HepG2 (cell line): ENCODE data around the gene RBP5. TPM values are rescaled to one million over a fixed set of nuclear protein-coding genes. Genes with fewer than 3 reads are reported as not detected.

Experiments used
- ATAC-seq: fragments of 200-7000 bp; cut with Tn5 transposase; 3 replicates; pipeline ENCODE4 v1.9.1; 2020; ENCODE audit warnings: mild to moderate bottlenecking, moderate library complexity
- BruUV-seq: library from RNA; stranded (reverse); fragments of 400-500 nt; replicated peaks from 2 replicates; lab custom pipeline; 2021; lab: Mats Ljungman, UMichigan
- CTCF ChIA-PET: fragments of 300-600 bp; formaldehyde crosslinking; extraction: SDS; loops from one replicate; lab custom pipeline; 2021; ENCODE audit warnings: low total read pairs, inconsistent platforms, low intra/inter-chr PET ratio; lab: Yijun Ruan, JAX
- POLR2A ChIA-PET: fragments of 350-600 bp; sonication (Branson Sonifier 250); formaldehyde crosslinking; loops from one replicate; lab custom pipeline; 2020; ENCODE audit warnings: antibody characterized with exemption, inconsistent platforms; lab: Yijun Ruan, JAX
- DNase-seq: peaks from one replicate; pipeline ENCODE4 v3.0.0-alpha.2; 2015; ENCODE audit warnings: low spot score
- FAIRE-seq: peaks from 3 replicates; lab custom pipeline; 2011; peaks lifted over from hg19 to GRCh38; lab: Jason Lieb, UNC
- H2AFZ ChIP-seq: one replicate; pipeline ENCODE4 v1.6.1; 2011; ENCODE audit warnings: low read length, inconsistent platforms
- H3K27ac ChIP-seq: fragments of 300-600 bp; 3 replicates; pipeline ENCODE4 v1.8.0; 2011; ENCODE audit warnings: mixed run types, mild to moderate bottlenecking, mixed read lengths, low read length, inconsistent platforms; ENCODE audit not compliant: insufficient read depth; ENCODE audit errors: extremely low read length
- H3K27me3 ChIP-seq, 2 experiments: fragments of 200-600 bp in 1 of 2; 2 replicates in 1 of 2; 3 replicates in 1 of 2; pipeline versions ENCODE4 v1.6.0 to v1.8.0; 2011; ENCODE audit warnings: low read length in 2 of 2, mild to moderate bottlenecking in 2 of 2, moderate library complexity in 2 of 2, inconsistent platforms in 1 of 2; ENCODE audit not compliant: insufficient read depth in 2 of 2, control insufficient read depth in 1 of 2
- H3K36me3 ChIP-seq, 2 experiments: fragments of 200-600 bp in 1 of 2; replicated peaks in 1 of 2; 2 replicates in 1 of 2; 3 replicates in 1 of 2; pipeline versions ENCODE4 v1.5.1 to v1.8.0; 2011; ENCODE audit warnings: low read length in 2 of 2, inconsistent platforms in 1 of 2; ENCODE audit not compliant: insufficient read depth in 2 of 2, control insufficient read depth in 1 of 2
- H3K4me1 ChIP-seq: 2 replicates; pipeline ENCODE4 v1.5.1; 2012; ENCODE audit warnings: low read length, inconsistent platforms; ENCODE audit not compliant: insufficient read depth
- H3K4me2 ChIP-seq: 2 replicates; pipeline ENCODE4 v1.6.0; 2011; ENCODE audit warnings: low read depth, low read length, inconsistent platforms
- H3K4me3 ChIP-seq, 3 experiments: fragments of 200-600 bp in 1 of 3; sonication (generic), shearing (Covaris generic) in 1 of 3; replicated peaks in 1 of 3; 2 replicates each; pipeline ENCODE4 v1.5.1; 2011 to 2016; ENCODE audit warnings: low read length in 3 of 3, inconsistent platforms in 2 of 3, low read depth in 2 of 3, mild to moderate bottlenecking in 2 of 3, control low read depth in 1 of 3, mixed read lengths in 1 of 3; ENCODE audit not compliant: insufficient read depth in 1 of 3
- H3K79me2 ChIP-seq: one replicate; pipeline ENCODE4 v1.6.1; 2011; ENCODE audit warnings: low read length, inconsistent platforms; ENCODE audit not compliant: insufficient read depth
- H3K9ac ChIP-seq: 2 replicates; pipeline ENCODE4 v1.6.0; 2011; ENCODE audit warnings: mild to moderate bottlenecking, low read depth, low read length, inconsistent platforms; ENCODE audit not compliant: insufficient read depth
- H3K9me3 ChIP-seq: 2 replicates; pipeline ENCODE4 v1.5.1; 2012; ENCODE audit warnings: mild to moderate bottlenecking, low read length
- H4K20me1 ChIP-seq: 2 replicates; pipeline ENCODE4 v1.6.0; 2011; ENCODE audit warnings: inconsistent platforms, mild to moderate bottlenecking, low read length, moderate library complexity; ENCODE audit not compliant: insufficient read depth
- ERF ChIP-seq: IDR thresholded peaks from 2 replicates; pipeline ENCODE4 v1.6.1; 2018; ENCODE audit warnings: missing biosample characterization, missing genetic modification reagents
- HDAC6 ChIP-seq: fragments of 200-600 bp; sonication (generic); IDR thresholded peaks from 2 replicates; pipeline ENCODE4 v1.7.0; 2017; ENCODE audit warnings: mild to moderate bottlenecking, antibody characterized with exemption, low read length, low read depth
- KDM1A ChIP-seq: IDR thresholded peaks from 2 replicates; pipeline ENCODE4 v1.6.1; 2016; ENCODE audit warnings: missing compliant biosample characterization
- SATB2 ChIP-seq: sonication (generic); formaldehyde crosslinking; IDR thresholded peaks from 2 replicates; pipeline ENCODE4 v1.5.0; 2020; ENCODE audit warnings: missing genetic modification reagents
- WIZ ChIP-seq: sonication (generic); formaldehyde crosslinking; IDR thresholded peaks from 2 replicates; pipeline ENCODE4 v1.5.1; 2020; ENCODE audit warnings: mild to moderate bottlenecking, missing genetic modification reagents
- XBP1 ChIP-seq: sonication (generic); formaldehyde crosslinking; IDR thresholded peaks from 2 replicates; pipeline ENCODE4 v1.5.0; 2020; ENCODE audit warnings: missing genetic modification reagents
- ZBTB25 ChIP-seq: IDR thresholded peaks from 2 replicates; pipeline ENCODE4 v1.6.1; 2018; ENCODE audit warnings: missing genetic modification reagents
- ZBTB7B ChIP-seq: sonication (generic); formaldehyde crosslinking; IDR thresholded peaks from 2 replicates; pipeline ENCODE4 v1.4.0; 2020; ENCODE audit warnings: missing genetic modification reagents
- ZNF10 ChIP-seq: sonication (generic); formaldehyde crosslinking; IDR thresholded peaks from 2 replicates; pipeline ENCODE4 v1.4.0; 2020; ENCODE audit warnings: mild to moderate bottlenecking, low read depth, missing genetic modification reagents, borderline replicate concordance
- ZNF136 ChIP-seq: sonication (generic); formaldehyde crosslinking; IDR thresholded peaks from 2 replicates; pipeline ENCODE4 v1.8.1; 2022; ENCODE audit warnings: low read depth, mild to moderate bottlenecking, moderate library complexity, missing genetic modification reagents
- ZNF567 ChIP-seq: sonication (generic); formaldehyde crosslinking; IDR thresholded peaks from 2 replicates; pipeline ENCODE4 v1.8.1; 2023; ENCODE audit warnings: mild to moderate bottlenecking, missing genetic modification reagents, borderline replicate concordance
- ZNF598 ChIP-seq: sonication (generic); formaldehyde crosslinking; IDR thresholded peaks from 2 replicates; pipeline ENCODE4 v1.5.1; 2020; ENCODE audit warnings: mild to moderate bottlenecking, missing genetic modification reagents, borderline replicate concordance
- WGBS: methylation state at CpG from one replicate; pipeline ENCODE4 v1.1.6; 2017; ENCODE audit warnings: low lambda C conversion rate; 5-methylcytosine and 5-hydroxymethylcytosine counted together
- in situ Hi-C: cut with HindIII; loops from 2 replicates; pipeline ENCODE4 v1.10.0; 2017; ENCODE audit warnings: low pct_unique_long_range_greater_than_20kb; ENCODE audit not compliant: extremely low pct_ligation_motif_present
- intact Hi-C: fragments of 100-400 bp; cut with micrococcal nuclease; formaldehyde crosslinking; loops from one replicate; pipeline ENCODE4 v1.10.0; 2022; ENCODE audit not compliant: unreplicated experiment
- polyA plus RNA-seq, 8 experiments: library from polyadenylated mRNA; depleted of rRNA in 3 of 8; stranded (reverse) in 7 of 8; unstranded in 1 of 8; fragments of >200 nt; fragmentation: Illumina TruSeq in 4 of 8; extraction: Trizol in 4 of 8; gene quantifications; 2 replicates each; pipeline versions ENCODE4 v1.2.1 to v1.2.3, GENCODE V29; 2011 to 2016; ENCODE audit warnings: low read depth in 4 of 8, missing spikeins in 1 of 8, mixed read lengths in 1 of 8; ENCODE audit not compliant: insufficient read depth in 1 of 8
- total RNA-seq, 5 experiments: library from RNA; depleted of rRNA; stranded (reverse); fragments of >200 nt; fragmentation: Illumina TruSeq; extraction: Trizol; gene quantifications; 2 replicates each; pipeline ENCODE4 v1.2.3, GENCODE V29; 2016; ENCODE audit warnings: low read depth in 1 of 5

Gene RBP5
- total and polyA plus RNA-seq, 2 of the 13 experiments (the other 11 are each of a cell fraction or from before 2014, with no cell fraction given), result 13.8 to 19.8 TPM

- WGBS, result 97% methylated on average over 7 of the region's 7 CpGs
- TF ChIP-seq SATB2 (CRISPR knock-in tag), result no peak
- no peak for TF ChIP-seq ZNF10 (CRISPR knock-in tag)
- TF ChIP-seq ZBTB25 (CRISPR knock-in tag), result no peak
- TF ChIP-seq ZNF136, result no peak
- intact Hi-C loops (no loop called here), in situ Hi-C loops (no loop called here)
- Histone ChIP-seq H4K20me1 (no peaks in the 10 kb centered on the region), H3K4me3 (no peak overlapping the region), H3K4me1 (no peaks in the 10 kb centered on the region; the same call in 1 of the 2 replicates), H3K9ac (no peak overlapping the region), H3K36me3 (peaks cover 12 to 59% of the 10 kb centered on the region in 2 experiments), H2AFZ (no peak overlapping the region), H3K4me2 (no peak overlapping the region), H3K9me3 (no peaks in the 10 kb centered on the region), H3K27ac (no peak overlapping the region), H3K79me2 (no peaks in the 10 kb centered on the region), H3K27me3 (no peaks in the 10 kb centered on the region)
- FAIRE-seq (no peak), ATAC-seq (no peak), DNase-seq (no peak)
- CTCF ChIA-PET, result interaction anchor here (1.2 to 2.7 kb wide), 3 partner anchors 19 to 45 kb away, joined by 4 to 16 read pairs (median 4); no protein-coding TSS in a partner anchor
- BruUV-seq, result no TSS peak
- POLR2A ChIA-PET, result interaction anchor here (1.5 kb wide), 1 partner anchor 13 kb away, joined by 5 read pairs; the partner anchor contains the start of gene CLSTN3
Observed at GRCh38 chr12:7143564-7143963, 14.9 kb upstream of the RBP5 start.

- ChIA-PET POLR2A (no interaction called here), CTCF (interaction anchor here (0.7 to 2.7 kb wide), 2 partner anchors 15 to 45 kb away, joined by 3 to 16 read pairs; no protein-coding TSS in a partner anchor)
- H3K4me3 ChIP-seq, result no peak overlapping the region
- H3K79me2 ChIP-seq, result no peaks in the 10 kb centered on the region
- BruUV-seq, result no TSS peak
- ATAC-seq, result no peak
- no peak overlapping the region for H3K4me2 ChIP-seq
- no peaks in the 10 kb centered on the region; the same call in 1 of the 2 replicates for H3K4me1 ChIP-seq
- no peak for FAIRE-seq
- DNase-seq, result no peak
- in situ Hi-C loops, result no loop called here
- WGBS, result 90% methylated on average over 12 of the region's 18 CpGs
- H3K27ac ChIP-seq, result no peak overlapping the region
- no peaks in the 10 kb centered on the region for H4K20me1 ChIP-seq
- H3K36me3 ChIP-seq, result peaks cover 11 to 55% of the 10 kb centered on the region in 2 experiments
- H3K27me3 ChIP-seq, result no peaks in the 10 kb centered on the region
- H3K9me3 ChIP-seq, result no peaks in the 10 kb centered on the region
- intact Hi-C loops, result no loop called here
- no peak overlapping the region for H3K9ac ChIP-seq
- no peak overlapping the region for H2AFZ ChIP-seq
- no peak for TF ChIP-seq ZNF567 (CRISPR knock-in tag)
- no peak for TF ChIP-seq ZBTB7B
- TF ChIP-seq XBP1 (CRISPR knock-in tag), result no peak
- no peak for TF ChIP-seq WIZ
- no peak for TF ChIP-seq ERF (CRISPR knock-in tag)
- no peak for TF ChIP-seq ZNF598 (CRISPR knock-in tag)
- no peak for TF ChIP-seq HDAC6
- no peak for TF ChIP-seq KDM1A
Observed at GRCh38 chr12:7142809-7143465, 14.2 kb upstream of the RBP5 start.
